GM18508 (cell line): Measurements from ENCODE around the gene CEP112.

Source experiments
- ATAC-seq: cut with Tn5 transposase; IDR thresholded peaks from one replicate; pipeline ENCODE4 v1.9.1; 2021; ENCODE audit warnings: moderate number of reproducible peaks; ENCODE audit not compliant: insufficient read depth, unreplicated experiment

Gene CEP112

DNA sequence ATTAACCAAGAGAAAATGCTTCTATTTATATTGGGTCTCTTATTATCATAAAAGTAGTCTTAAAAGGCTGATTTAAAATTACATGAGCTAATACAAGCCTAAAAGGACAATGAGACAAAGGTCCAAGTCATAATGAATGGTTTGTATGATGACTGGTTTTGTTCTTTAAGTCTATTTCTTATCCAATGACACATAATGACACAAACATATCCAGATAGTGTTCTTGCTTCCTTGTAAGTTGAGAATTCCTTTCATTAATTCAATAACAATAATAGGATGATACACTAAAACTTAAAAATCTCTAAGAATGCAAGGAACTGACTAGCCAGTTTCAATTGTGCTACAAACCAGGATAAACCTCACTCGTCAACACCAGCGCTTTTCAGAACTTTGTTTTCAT is 244.1 kb downstream of the CEP112 start:
- no peak for ATAC-seq

DNA sequence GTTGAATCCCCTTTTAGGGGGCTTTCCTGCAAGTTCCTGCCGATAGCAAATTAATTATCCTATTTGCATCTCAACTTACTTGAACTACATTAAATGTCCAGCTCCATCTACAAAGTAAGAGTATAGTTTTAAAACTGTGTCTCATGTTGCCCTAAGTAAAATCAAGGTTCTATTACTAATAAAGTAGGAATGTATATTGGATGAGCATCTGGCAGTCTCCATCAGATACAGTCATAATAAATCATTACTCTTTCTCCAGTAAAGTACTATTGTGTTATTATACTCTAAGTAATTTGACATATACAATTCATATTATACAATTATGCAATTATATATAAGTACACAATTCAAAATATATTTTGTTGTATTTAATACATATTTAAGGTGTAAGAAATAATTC is 249.3 kb downstream of the CEP112 start:
- no peak for ATAC-seq

DNA sequence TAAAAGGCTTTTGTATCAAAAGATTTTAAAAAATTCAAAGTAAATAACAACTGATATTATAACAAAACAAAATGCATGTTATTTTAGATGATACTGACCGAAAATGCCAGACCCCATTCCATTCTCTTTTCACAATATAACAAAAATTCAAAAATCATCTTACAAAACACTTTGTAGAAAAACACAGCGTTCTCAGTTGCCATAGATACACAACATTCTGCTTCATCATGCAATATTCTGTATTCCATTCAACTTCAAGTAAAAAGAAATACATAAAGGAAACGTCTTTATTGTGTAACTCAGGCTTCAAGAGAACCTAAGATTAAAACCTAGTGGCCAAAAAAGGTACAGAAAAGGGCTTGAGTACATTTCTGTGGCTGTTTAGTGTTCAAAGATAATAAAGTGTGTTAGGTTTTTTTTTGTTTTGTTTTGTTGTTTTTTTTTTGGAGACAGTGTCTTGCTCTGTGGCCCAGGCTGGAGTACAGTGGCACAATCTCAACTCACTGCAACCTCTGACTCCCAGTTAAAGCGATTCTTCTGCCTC is 250.5 kb downstream of the CEP112 start:
- ATAC-seq, result no peak

DNA sequence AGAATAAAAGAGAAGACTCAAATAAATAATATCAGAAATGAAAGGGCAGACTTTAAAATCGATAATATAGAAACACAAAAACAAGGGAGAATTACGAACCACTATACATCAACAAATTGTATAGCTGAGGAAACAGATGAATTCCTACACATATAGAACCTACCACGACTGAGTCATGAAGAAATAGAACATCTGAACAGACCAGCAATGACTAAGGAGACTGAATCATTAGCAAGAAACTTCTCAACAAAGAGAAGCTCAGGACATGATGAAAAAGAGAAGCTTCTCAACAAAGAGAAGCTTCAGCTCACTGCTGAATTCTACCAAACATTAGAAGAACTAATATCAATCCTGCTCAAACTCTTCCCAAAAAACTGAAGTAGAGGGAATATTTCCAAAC is 255.9 kb downstream of the CEP112 start:
- no peak for ATAC-seq

DNA sequence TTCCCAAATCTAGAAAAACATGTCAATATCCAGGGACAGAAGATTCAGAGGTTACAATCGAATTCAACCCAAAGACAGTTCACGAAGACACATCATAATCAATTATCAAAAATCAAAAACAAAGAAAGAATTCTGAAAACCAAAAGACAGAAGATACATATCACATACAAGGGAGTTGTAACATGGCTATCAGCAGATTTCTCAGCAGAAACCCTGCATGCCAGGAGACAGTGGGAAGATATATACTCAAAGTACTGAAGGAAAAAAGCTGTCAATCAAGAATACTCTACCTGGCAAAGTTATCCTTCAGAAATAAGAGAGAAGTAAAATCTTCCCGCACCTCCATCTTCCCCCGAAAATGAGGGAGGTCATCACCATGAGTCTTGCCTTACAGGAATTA is 258.6 kb downstream of the CEP112 start:
- ATAC-seq, result no peak

DNA sequence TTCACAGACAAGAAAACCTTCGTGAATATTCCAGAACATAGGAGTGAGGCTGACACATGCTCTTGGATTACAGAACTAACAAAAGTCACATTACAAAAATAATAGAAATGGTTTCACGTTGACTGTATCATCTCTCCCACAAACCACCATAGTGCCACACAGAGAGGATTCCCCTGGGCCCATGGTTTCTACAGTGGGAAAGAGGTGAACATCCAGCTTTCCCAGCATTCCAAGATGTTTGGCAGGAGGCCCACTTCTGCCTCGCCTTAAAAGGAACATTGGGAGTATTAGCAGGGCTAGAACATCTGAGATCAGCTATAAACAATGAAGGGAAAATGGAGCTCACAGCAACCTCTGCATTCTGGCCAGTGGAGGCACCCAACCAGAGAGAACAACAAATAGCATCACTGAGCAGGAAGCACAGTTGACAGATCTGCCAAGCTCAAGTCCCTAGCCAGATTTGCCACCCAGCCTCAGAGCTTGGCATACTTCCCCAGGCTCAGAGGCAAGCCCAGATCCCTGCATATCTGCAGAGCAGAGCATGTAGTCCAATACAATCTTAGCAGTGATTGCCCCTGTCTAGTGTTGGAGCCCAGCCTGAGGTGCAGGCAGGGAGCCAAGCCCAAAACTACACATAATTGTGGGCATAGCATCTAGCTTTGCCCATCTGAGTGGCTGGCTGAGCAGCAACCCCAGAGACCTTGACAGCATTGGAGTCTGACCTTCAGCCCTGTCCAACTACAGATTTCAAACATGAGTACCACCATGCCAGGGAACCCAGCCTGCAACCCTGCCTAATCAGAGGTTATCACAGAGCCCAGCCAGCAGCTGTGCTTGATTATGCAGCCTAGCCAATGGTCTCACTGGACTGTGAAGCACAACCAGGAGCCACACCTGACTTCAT is 260.4 kb downstream of the CEP112 start:
- no peak for ATAC-seq

DNA sequence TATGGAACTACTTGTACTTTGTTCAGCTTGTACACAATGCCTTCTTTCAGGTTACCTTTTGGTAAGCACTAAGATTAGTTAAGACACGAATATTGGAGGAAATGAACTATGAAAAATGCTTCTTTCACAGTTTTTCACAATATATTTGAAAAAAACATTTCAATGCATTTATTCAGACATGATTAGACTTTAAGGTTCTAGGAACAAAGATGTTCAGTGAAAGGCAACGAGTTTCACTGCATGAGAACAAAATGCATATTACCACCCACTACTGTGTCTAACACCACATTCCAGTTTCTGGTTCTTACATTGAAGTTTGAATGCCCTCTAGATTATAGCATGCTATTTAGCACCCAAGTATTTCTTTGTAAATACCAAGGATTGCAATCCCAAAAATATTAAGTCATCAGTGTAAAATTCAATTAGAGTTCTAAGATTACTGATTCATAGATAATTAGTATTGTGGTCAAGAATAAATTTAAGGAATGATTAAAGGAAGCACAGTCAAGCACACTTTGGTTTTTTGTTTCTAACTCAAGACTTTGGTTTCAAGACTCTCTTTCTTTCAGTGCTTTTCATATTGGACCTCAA is 261.7 kb downstream of the CEP112 start:
- no peak for ATAC-seq

DNA sequence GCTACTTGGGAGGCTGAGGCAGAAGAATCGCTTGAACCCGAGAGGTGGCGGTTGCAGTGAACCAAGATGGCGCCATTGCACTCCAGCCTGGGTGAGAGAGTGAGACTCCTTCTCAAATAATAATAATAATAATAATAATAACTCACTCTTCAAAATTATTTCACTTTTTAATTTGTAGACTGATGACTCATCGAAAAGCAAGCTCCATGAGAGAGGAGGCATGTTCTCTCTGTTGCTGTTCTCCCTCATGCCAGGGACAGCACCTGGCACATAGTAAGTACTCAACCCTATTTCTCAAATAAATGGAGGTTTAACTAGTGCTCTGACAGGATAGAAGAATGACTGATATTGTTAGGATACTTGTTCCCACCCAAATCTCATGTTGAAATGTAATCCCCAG is 265.3 kb downstream of the CEP112 start:
- no peak for ATAC-seq

DNA sequence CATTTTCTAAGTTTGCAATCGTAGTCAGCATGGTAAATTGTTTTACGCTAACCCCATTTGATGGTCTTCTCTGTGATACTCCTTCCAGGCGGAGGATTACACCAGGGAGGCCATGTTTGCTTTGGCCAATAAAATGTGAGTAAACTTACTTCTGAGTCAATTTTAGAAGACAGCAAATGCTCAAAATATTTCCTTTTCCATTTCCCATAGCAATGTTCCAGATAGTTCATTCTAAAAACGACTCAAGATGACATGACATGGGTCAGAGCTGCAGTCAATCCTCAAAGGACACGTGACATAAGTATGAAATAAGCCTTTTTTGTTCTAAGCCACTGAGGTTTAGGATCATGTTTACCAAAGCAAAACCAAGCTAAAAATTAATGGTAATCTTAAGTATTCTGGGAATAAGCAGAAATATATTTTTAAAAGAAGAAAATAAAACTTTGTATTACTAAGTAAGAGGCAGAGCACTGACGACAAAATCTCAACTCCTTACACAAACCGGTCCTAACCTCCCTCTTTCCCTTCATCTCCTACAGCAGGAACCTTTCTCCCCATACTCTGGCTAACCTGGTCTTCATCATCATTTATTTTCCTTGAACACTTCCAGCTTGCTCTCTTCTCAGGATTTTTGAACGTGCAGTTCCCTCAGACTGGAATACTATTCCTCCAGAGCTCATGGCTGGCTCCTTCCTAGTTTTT is 266.2 kb downstream of the CEP112 start:
- ATAC-seq, result no peak

DNA sequence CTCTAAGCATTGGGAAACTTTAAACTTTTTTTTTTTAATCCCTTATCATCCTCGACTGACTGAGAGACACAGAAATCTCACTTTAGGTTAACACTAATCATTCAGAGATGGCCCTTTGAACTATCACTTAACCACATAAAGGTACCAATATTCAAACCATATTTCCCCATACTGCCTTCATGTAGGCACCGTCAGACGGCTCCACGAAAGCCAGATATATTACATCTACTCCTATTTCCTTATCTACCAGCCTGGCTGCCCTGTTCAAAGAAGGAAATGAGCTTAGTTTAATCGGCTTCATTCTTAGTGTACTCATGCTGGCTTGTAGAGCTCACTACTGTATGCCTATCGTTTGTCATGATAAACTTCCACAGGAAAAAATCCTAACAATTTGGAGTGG is 270.9 kb downstream of the CEP112 start:
- no peak for ATAC-seq

DNA sequence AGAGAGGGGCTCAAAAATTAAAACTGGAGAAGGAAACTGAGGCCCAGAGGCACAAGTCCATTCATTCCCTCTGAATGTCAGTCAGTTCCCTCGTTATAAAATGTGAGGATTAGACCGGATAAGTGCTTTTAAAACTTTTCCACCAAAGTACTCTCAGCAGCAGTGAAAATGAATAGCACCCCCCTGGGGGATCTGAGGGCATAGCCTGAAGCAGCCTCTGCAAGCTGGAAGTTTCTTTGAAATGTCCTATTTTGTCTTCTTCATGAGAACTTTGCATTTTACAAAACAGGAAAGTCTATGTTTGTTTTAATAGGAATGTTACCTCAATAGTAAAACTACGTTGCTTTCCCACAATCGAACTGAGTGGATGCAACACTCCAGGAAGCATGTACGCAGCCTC is 273.0 kb downstream of the CEP112 start:
- no peak for ATAC-seq

DNA sequence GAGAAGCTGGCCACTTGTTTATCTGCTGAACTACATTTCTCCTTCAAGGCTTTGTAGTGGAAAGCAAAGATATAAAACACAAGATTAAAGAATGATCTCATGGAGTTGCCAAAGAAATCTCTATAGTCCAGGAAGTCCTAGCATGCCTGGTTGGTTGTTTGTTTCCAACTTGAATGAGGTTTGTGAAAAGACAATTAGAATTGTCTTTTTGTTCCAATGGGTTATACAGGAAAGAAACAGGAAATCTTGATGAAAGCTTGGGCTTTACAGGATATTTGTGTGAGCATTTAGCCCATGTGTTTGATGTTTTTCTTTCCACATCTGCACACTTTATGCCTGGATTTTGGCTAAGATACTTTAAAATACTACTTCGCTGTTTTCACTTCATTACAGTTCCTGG is 273.4 kb downstream of the CEP112 start:
- ATAC-seq, result no peak

DNA sequence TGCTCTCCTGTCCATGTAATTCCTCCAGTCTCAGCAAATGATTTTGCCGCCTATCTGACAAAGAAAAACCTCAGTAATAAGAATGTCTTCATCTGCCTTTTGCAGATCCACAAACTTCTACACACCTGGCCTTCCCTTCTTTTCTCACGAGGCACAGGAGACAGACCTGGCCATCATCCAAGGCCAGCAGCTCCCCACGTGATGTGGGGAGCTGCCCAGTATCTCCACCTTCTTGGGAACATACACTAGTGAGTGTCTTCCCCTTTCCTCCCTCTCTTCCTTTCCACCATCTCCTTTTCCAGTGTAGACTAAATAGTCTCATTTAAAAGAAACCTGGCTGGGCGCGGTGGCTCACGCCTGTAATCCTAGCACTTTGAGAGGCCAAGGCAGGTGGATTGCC is 274.4 kb downstream of the CEP112 start:
- no peak for ATAC-seq

DNA sequence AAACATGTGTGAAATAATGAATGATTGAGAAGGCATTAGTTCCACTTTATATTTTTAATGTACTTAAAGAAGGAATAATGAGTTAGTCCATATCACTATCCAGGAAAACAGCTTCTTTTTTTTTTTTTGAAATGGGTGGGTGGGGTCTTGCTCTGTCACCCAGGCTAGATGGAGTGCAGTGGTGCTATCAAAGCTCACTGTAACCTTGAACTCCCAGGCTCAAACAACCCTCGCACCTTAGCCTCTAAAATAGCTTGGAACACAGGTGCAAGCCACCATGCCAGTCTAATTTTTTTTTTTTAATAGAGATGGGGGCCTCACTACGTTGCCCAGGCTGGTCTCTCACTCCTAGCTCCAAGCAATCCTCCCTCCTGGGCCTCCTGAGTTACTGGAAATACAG is 275.5 kb downstream of the CEP112 start:
- no peak for ATAC-seq

DNA sequence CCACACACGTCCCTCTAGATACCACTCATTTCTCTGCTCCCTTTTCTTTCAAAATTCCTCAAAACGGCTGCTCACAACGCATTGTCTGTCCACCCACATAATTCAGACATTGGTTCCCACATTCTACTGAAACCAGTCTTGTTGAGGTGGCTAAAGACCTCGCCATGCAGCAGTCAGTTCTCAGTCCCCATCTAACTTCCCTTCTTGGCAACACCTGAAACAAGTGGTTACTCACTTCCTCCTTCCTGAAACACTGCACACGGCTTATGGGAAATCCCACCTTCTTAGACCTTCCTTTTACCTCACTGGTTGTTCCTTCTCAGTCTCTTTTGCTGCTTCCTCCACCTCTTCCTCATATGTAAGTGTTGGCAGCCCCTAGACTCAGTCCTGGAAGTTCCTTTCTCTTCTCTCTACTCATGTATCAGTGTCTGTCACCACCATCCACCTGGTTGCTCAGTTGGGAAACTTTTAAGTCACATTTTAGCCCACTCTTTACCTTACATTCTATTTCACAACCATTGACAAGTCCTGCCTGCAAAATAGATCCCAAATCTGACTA is 277.1 kb downstream of the CEP112 start:
- ATAC-seq, result peak; percentile 98

DNA sequence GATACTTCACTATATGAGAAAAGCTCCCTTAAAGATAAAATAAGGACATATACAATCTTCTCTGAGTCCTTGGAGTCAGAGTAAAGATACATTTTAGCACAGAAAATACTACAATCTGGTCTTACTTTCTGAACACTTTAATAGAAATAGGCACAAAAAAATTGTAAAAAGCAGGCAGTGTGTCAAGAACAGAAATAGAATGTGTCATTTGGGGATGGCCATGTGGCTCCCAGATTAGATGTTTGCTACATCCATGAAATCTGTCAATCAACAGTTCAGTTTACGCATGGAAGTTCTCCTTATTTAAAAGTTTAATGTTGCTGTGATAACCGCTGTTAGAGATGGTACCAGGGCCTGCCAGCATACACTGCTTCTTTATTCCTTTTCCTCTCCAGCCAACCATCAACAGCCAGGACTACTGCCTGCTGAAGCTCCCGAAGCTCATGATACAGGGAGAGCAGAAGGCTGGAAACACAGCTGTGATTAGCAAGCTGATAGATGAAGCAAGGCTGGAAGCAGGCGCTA is 278.5 kb downstream of the CEP112 start:
- ATAC-seq, result no peak

DNA sequence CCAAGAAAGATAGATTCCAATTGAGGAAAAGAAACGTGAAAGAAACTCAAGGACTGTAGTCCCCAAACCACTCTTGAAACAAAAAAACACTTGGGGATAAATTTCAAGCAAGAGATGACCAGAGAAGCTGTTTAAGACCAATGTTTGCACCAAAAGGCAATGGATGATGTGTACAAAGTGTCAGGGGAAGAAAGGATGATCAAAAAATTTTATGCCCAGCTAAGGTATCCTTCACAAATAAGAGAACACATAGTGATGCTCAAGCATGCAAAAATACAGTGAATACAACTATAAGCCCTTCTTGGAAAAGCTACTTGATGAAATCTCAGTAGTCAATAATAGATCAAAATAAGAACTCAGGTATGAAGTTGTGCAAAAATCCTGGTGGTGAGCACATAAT is 281.1 kb downstream of the CEP112 start:
- no peak for ATAC-seq

DNA sequence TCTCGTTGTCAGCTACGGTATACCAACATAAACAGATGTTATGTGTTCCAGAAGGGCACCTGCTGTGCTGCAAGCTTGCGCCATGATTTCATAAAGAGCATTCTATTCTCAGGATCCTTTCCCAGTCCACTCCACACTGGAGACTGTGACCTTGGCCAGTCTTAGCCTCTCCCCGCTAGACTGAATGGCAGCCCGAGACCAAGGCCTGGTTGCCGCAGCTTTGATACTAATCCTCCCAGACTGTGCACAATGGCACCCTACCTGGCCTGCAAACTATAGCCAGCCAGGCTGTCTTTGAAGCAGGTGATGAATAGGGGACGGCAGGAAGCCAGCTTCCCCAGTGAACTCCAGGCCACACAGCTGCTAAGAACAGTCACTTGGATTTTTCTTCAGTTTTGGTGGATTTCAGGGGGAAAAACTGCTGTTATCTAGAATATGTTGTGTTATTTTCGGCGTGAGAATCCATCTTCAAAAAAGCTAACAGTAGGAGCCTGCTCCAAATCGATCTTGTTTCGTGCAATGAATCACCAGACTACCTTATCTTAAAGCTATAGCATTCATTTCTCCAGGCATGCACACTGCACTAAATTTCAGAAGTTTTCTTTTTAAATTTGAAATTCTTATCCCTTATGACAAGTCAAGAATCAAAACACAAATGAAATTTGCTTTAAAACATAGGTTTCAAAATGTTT is 289.0 kb downstream of the CEP112 start:
- no peak for ATAC-seq

DNA sequence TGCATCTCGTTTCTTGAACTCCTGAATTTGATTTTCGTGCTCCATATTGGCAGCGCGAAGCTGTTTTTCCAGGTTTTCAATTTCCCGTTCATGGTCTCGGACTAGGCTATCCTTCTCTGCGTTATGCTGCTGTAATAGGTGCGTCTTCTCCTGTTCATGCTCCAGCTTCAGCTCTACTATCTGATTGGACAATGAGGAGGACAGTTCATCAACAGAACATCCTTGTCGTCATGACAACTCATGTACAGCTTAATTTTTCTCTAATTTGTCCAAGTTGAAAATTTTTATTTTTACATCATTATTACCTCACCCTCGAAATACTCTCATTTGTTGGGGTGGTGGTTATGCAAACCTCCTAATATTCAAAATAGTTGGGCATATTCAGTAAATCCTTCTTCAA is 289.8 kb downstream of the CEP112 start:
- no peak for ATAC-seq

DNA sequence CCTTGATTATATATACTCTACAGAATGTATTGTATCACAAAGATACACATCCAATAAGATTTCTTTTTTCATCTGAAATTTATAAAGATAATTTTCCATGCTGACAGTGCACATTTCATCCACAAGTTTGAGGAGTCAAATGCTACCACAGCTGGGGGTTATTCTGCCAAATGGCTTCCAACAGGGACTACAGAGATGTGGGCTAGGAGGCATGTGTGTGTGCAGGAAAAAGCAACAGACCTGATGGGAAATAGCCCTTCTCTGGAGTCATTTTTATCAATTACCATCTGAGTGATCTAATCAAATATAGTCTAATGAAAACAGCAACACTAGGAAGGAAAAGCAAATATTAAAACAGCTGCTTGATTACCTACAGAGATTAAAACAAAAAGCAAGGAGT is 290.5 kb downstream of the CEP112 start:
- ATAC-seq, result no peak
